Measurements from ENCODE around the gene ZNF804A. TPM values are rescaled to one million over a fixed set of nuclear protein-coding genes. Genes with fewer than 3 reads are reported as not detected.

ZNF804A gene
- total and polyA plus RNA-seq, 2 of the 8 experiments (the other 6 are each of a cell fraction or from before 2014, with no cell fraction given) = 0.02 TPM; not detected in 1

GRCh38 chr2:184890311-184890710, 292.0 kb downstream of the ZNF804A start:
- no peak overlapping the region for H2BK12ac ChIP-seq (ENCODE audit: low read depth, low read length)
- H2AK5ac ChIP-seq (ENCODE audit: low read depth, low read length) = no peak overlapping the region
- H3K4me3 ChIP-seq (ENCODE audit: extremely low read depth in 1 of 4, insufficient read depth in 2 of 4, low read depth in 3 of 4, low read length in 4 of 4) = no peak overlapping the region
- H3K27ac ChIP-seq (ENCODE audit: low read depth, low read length) = no peak overlapping the region
- no peak overlapping the region for H4K5ac ChIP-seq (ENCODE audit: insufficient read length, low read depth, low read length)
- no peaks in the 10 kb centered on the region for H3K79me1 ChIP-seq (ENCODE audit: low read depth, low read length)
- no peak overlapping the region for H4K8ac ChIP-seq (ENCODE audit: extremely low read depth, insufficient read depth, low read length)
- H3K14ac ChIP-seq (ENCODE audit: insufficient read length) = no peak overlapping the region
- no peak overlapping the region for H2AFZ ChIP-seq (ENCODE audit: low read length)
- POLR2A ChIA-PET (ENCODE audit: partially characterized antibody) = no interaction called here
- H3K27me3 ChIP-seq (replicated peaks in 1 of 4; ENCODE audit: control insufficient read depth in 3 of 4, extremely low read depth in 1 of 4, insufficient read depth in 3 of 4, low read length in 3 of 4) = no peaks in the 10 kb centered on the region
- H3K79me2 ChIP-seq (ENCODE audit: control insufficient read depth in 1 of 2, insufficient read depth in 2 of 2, low read length in 2 of 2) = no peaks in the 10 kb centered on the region
- CTCF ChIA-PET (ENCODE audit: partially characterized antibody) = no interaction called here
- H3K9ac ChIP-seq (replicated peaks in 1 of 4; ENCODE audit: extremely low read depth in 1 of 4, low read depth in 3 of 4, low read length in 3 of 4) = no peak overlapping the region
- FAIRE-seq (no peak), DNase-seq (ENCODE audit: low read depth in 1 of 2, low spot score in 2 of 2) (no peak)
- no peak overlapping the region for H2BK5ac ChIP-seq (ENCODE audit: low read depth, low read length)
- H3K23me2 ChIP-seq (ENCODE audit: low read depth, low read length) = 0 out of 2 replicates have a peak, but pooled peaks cover 2% of the 10 kb centered on the region
- H2BK120ac ChIP-seq (replicated peaks; ENCODE audit: low read depth, low read length) = no peak overlapping the region
- no peak overlapping the region for H3K18ac ChIP-seq (ENCODE audit: extremely low read depth, low read length)
- H3K23ac ChIP-seq (ENCODE audit: insufficient read length) = no peak overlapping the region
- H3K9me3 ChIP-seq (ENCODE audit: insufficient read depth in 2 of 2, low read depth in 1 of 2, low read length in 1 of 2) = peaks cover 11 to 18% of the 10 kb centered on the region in 2 experiments; a peak in 3 of 4 replicates
- H3K36me3 ChIP-seq (ENCODE audit: control insufficient read depth in 2 of 4, insufficient read depth in 4 of 4, low read length in 3 of 4) = no peaks in the 10 kb centered on the region
- H4K91ac ChIP-seq (replicated peaks; ENCODE audit: insufficient read length, low read length) = no peak overlapping the region
- no peak overlapping the region for H3K4ac ChIP-seq (replicated peaks; ENCODE audit: insufficient read length, low read depth, low read length)
- no peak overlapping the region for H2BK15ac ChIP-seq (ENCODE audit: low read length)
- no peak overlapping the region for H3K56ac ChIP-seq (replicated peaks; ENCODE audit: insufficient read length, low read depth, low read length)
- H3K4me2 ChIP-seq (ENCODE audit: insufficient read depth in 1 of 2, low read depth in 2 of 2, low read length in 2 of 2) = no peak overlapping the region
- no peak overlapping the region for H2BK20ac ChIP-seq (ENCODE audit: low read length)
- H4K20me1 ChIP-seq (replicated peaks in 1 of 2; ENCODE audit: control insufficient read depth in 1 of 2, insufficient read depth in 2 of 2, low read length in 2 of 2) = no peaks in the 10 kb centered on the region
- no peaks in the 10 kb centered on the region for H3K4me1 ChIP-seq (replicated peaks in 1 of 4; ENCODE audit: control insufficient read depth in 3 of 4, insufficient read depth in 4 of 4, low read length in 3 of 4)
- TF ChIP-seq SP4 (IDR thresholded peaks at IDR 0.05; ENCODE audit: low read length) (no peak), CBX8 (IDR thresholded peaks at IDR 0.05; ENCODE audit: borderline replicate concordance, low read depth, low read length) (no peak), TAF7 (optimal IDR thresholded peaks at IDR 0.05; ENCODE audit: borderline replicate concordance, low read depth, low read length) (no peak), TCF12 (IDR thresholded peaks at IDR 0.05; ENCODE audit: low read depth, low read length) (no peak), RFX5 (IDR thresholded peaks at IDR 0.05; ENCODE audit: borderline replicate concordance, low read depth, low read length) (no peak), EP300 (IDR thresholded peaks at IDR 0.05; ENCODE audit: borderline replicate concordance in 1 of 2, low read depth in 2 of 2, low read length in 2 of 2) (no peak), JUN (IDR thresholded peaks at IDR 0.05; ENCODE audit: low read depth, low read length) (no peak), MAFK (IDR thresholded peaks at IDR 0.05; ENCODE audit: low read depth, low read length) (no peak), MAX (IDR thresholded peaks at IDR 0.05) (no peak), ASH2L (IDR thresholded peaks at IDR 0.05; ENCODE audit: low read length) (no peak), RNF2 (IDR thresholded peaks at IDR 0.05; ENCODE audit: borderline replicate concordance, low read depth, low read length, missing control alignments, poor library complexity, severe bottlenecking) (no peak), CBX5 (IDR thresholded peaks at IDR 0.05; ENCODE audit: low read depth, low read length) (no peak), GTF2F1 (IDR thresholded peaks at IDR 0.05; ENCODE audit: borderline replicate concordance, low read depth, low read length) (no peak), RBBP5 (IDR thresholded peaks at IDR 0.05; ENCODE audit: borderline replicate concordance, low read depth, low read length) (no peak), POLR2A (IDR thresholded peaks at IDR 0.05; ENCODE audit: control extremely low read depth in 1 of 2, low read depth in 2 of 2, low read length in 2 of 2) (no peak), KDM1A (IDR thresholded peaks at IDR 0.05; ENCODE audit: borderline replicate concordance, low read length) (no peak)

All from H1 (cell line).